Adrenal gland (tissue), 5 donors: ENCODE data around the gene PPP6R2.

Source experiments
- POLR2A ChIP-seq, 2 donors: fragments of 450-650 bp; IDR thresholded peaks; one replicate each; pipeline ENCODE4 v1.6.1; 2017; ENCODE audit warnings: antibody characterized with exemption in 2 of 2, mild to moderate bottlenecking in 2 of 2, moderate library complexity in 1 of 2
- TF ChIP-seq, protein P1 (sequence below), 6 experiments: fragments of 450-650 bp in 4 of 6; fragments of 200-600 bp in 2 of 6; sonication (generic) in 1 of 6; IDR thresholded peaks; 1 replicate in 5 of 6; 2 replicates in 1 of 6; pipeline versions ENCODE4 v1.5.1 to v1.8.0; 2016 to 2021; ENCODE audit warnings: antibody characterized with exemption in 6 of 6, mild to moderate bottlenecking in 2 of 6, moderate library complexity in 1 of 6
- donor health status: DM: no; HTN: no; CAD: no.

DNA sequence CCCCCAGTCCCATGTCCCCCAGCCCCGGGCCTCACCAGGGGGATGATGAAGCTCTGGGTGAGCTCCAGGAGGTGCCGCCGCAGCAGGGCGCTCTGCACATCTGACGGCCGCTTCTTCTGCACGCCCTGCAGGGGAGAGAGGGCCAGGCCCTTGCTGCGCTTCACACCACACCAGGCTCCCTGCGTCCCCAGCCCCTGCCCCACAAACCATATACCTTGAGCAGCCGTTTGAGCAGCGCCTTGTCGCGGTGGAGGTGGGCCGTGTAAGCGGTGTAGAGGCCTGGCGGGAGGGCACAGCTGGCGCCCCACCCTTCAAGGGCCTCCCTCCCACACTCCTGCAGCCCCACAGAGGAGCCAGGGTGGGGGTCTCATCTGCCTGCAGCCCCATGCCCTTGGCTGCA lies 29.5 kb upstream of the PPP6R2 start:
- no peak for TF ChIP-seq POLR2A (IDR thresholded peaks at IDR 0.05)
- TF ChIP-seq, protein P1, sequence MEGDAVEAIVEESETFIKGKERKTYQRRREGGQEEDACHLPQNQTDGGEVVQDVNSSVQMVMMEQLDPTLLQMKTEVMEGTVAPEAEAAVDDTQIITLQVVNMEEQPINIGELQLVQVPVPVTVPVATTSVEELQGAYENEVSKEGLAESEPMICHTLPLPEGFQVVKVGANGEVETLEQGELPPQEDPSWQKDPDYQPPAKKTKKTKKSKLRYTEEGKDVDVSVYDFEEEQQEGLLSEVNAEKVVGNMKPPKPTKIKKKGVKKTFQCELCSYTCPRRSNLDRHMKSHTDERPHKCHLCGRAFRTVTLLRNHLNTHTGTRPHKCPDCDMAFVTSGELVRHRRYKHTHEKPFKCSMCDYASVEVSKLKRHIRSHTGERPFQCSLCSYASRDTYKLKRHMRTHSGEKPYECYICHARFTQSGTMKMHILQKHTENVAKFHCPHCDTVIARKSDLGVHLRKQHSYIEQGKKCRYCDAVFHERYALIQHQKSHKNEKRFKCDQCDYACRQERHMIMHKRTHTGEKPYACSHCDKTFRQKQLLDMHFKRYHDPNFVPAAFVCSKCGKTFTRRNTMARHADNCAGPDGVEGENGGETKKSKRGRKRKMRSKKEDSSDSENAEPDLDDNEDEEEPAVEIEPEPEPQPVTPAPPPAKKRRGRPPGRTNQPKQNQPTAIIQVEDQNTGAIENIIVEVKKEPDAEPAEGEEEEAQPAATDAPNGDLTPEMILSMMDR (IDR thresholded peaks at IDR 0.05), result no peak
